IMR-90 (cell line): Measurements from ENCODE around the gene CCNJ. TPM values are rescaled to one million over a fixed set of nuclear protein-coding genes. Genes with fewer than 3 reads are reported as not detected.

Experiments
- ATAC-seq: fragments of 200-7000 bp; cut with Tn5 transposase; 2 replicates; pipeline ENCODE4 v1.9.1; 2020; ENCODE audit warnings: low read depth, mild to moderate bottlenecking, moderate library complexity
- BruUV-seq: library from RNA; stranded (reverse); fragments of 400-500 nt; replicated peaks from 2 replicates; lab custom pipeline; 2021; lab: Mats Ljungman, UMichigan
- CTCF ChIA-PET: fragments of 300-600 bp; formaldehyde crosslinking; extraction: SDS; loops from one replicate; lab custom pipeline; 2021; ENCODE audit warnings: antibody characterized with exemption; lab: Yijun Ruan, JAX
- POLR2A ChIA-PET: fragments of 300-600 bp; sonication (Branson Sonifier 250); formaldehyde crosslinking; loops from one replicate; lab custom pipeline; 2022; ENCODE audit warnings: antibody characterized with exemption; ENCODE audit not compliant: unreplicated experiment; lab: Charles Lee
- DNase-seq: peaks from one replicate; pipeline ENCODE4 v3.0.0; 2013
- H2AFZ ChIP-seq: replicated peaks from 2 replicates; pipeline ENCODE3; 2013; ENCODE audit warnings: low read length, mild to moderate bottlenecking; ENCODE audit not compliant: poor library complexity
- H2AK5ac ChIP-seq: 2 replicates; pipeline ENCODE4 v1.6.1; 2013; ENCODE audit warnings: low read depth, low read length, inconsistent platforms
- H2AK9ac ChIP-seq: replicated peaks from 2 replicates; pipeline ENCODE3; 2013; ENCODE audit warnings: mild to moderate bottlenecking, low read depth, low read length, moderate library complexity; ENCODE audit not compliant: poor library complexity
- H2BK120ac ChIP-seq: 2 replicates; pipeline ENCODE4 v1.6.1; 2013; ENCODE audit warnings: low read depth, low read length, inconsistent platforms
- H2BK15ac ChIP-seq: 3 replicates; pipeline ENCODE4 v1.6.1; 2013; ENCODE audit warnings: low read depth, low read length, inconsistent platforms
- H2BK20ac ChIP-seq: 2 replicates; pipeline ENCODE4 v1.6.1; 2013; ENCODE audit warnings: low read depth, mild to moderate bottlenecking, inconsistent platforms, low read length, moderate library complexity
- H2BK5ac ChIP-seq: 2 replicates; pipeline ENCODE4 v1.6.1; 2013; ENCODE audit warnings: mild to moderate bottlenecking, low read depth, low read length, inconsistent platforms; ENCODE audit not compliant: poor library complexity, severe bottlenecking
- H3K14ac ChIP-seq: replicated peaks from 2 replicates; pipeline ENCODE4 v1.6.1; 2013; ENCODE audit warnings: low read depth, low read length, inconsistent platforms
- H3K18ac ChIP-seq: 2 replicates; pipeline ENCODE4 v1.6.1; 2013; ENCODE audit warnings: low read depth, low read length, control low read depth
- H3K23ac ChIP-seq: 2 replicates; pipeline ENCODE4 v1.6.1; 2013; ENCODE audit warnings: low read depth, low read length, inconsistent platforms
- H3K27ac ChIP-seq: 2 replicates; pipeline ENCODE4 v1.5.1; 2013; ENCODE audit warnings: mild to moderate bottlenecking, control low read depth, low read length; ENCODE audit not compliant: insufficient read depth
- H3K27me3 ChIP-seq: 2 replicates; pipeline ENCODE4 v1.6.1; 2013; ENCODE audit warnings: low read length; ENCODE audit not compliant: control insufficient read depth, insufficient read depth
- H3K36me3 ChIP-seq: 2 replicates; pipeline ENCODE4 v1.6.1; 2013; ENCODE audit warnings: low read length, mixed read lengths; ENCODE audit not compliant: control insufficient read depth, insufficient read depth
- H3K4ac ChIP-seq: 2 replicates; pipeline ENCODE4 v1.6.1; 2013; ENCODE audit warnings: low read depth, low read length, inconsistent platforms
- H3K4me1 ChIP-seq: 2 replicates; pipeline ENCODE4 v1.6.1; 2013; ENCODE audit warnings: low read length, mixed read lengths; ENCODE audit not compliant: control insufficient read depth, insufficient read depth
- H3K4me2 ChIP-seq: 2 replicates; pipeline ENCODE4 v1.6.1; 2013; ENCODE audit warnings: low read depth, mild to moderate bottlenecking, control low read depth, low read length, moderate library complexity
- H3K4me3 ChIP-seq: 2 replicates; pipeline ENCODE4 v1.5.1; 2013; ENCODE audit warnings: low read depth, mild to moderate bottlenecking, control low read depth, low read length, moderate library complexity; ENCODE audit not compliant: insufficient read depth
- H3K56ac ChIP-seq: 2 replicates; pipeline ENCODE4 v1.6.1; 2013; ENCODE audit warnings: low read length, inconsistent platforms; ENCODE audit not compliant: insufficient read depth; ENCODE audit errors: extremely low read depth
- H3K79me1 ChIP-seq, 2 experiments: 2 replicates each; pipeline ENCODE4 v1.6.1; 2013; ENCODE audit warnings: low read length in 2 of 2, inconsistent platforms in 1 of 2, low read depth in 1 of 2
- H3K9ac ChIP-seq: 2 replicates; pipeline ENCODE4 v1.6.1; 2013; ENCODE audit warnings: low read depth, low read length, control low read depth
- H3K9me1 ChIP-seq: 2 replicates; pipeline ENCODE4 v1.6.1; 2013; ENCODE audit warnings: low read length, inconsistent platforms; ENCODE audit not compliant: insufficient read depth
- H3K9me3 ChIP-seq: 2 replicates; pipeline ENCODE4 v1.6.1; 2013; ENCODE audit warnings: low read length; ENCODE audit not compliant: control insufficient read depth, insufficient read depth
- H4K20me1 ChIP-seq: 2 replicates; pipeline ENCODE4 v1.6.1; 2013; ENCODE audit warnings: low read length, inconsistent platforms; ENCODE audit not compliant: insufficient read depth
- H4K5ac ChIP-seq: 2 replicates; pipeline ENCODE4 v1.6.1; 2013; ENCODE audit warnings: mild to moderate bottlenecking, low read depth, low read length, control low read depth
- H4K8ac ChIP-seq, 2 experiments: 2 replicates each; pipeline ENCODE4 v1.6.1; 2013; ENCODE audit warnings: low read depth in 2 of 2, low read length in 2 of 2, control low read depth in 1 of 2, inconsistent platforms in 1 of 2
- H4K91ac ChIP-seq: 2 replicates; pipeline ENCODE4 v1.6.1; 2013; ENCODE audit warnings: low read depth, low read length, inconsistent platforms; ENCODE audit not compliant: insufficient read depth
- CEBPB ChIP-seq: IDR thresholded peaks from 2 replicates; pipeline ENCODE4 v1.6.1; 2012; ENCODE audit warnings: low read depth, low read length, improper control_type of control experiment
- ELK1 ChIP-seq: fragments of 150-350 bp; IDR thresholded peaks from 2 replicates; pipeline ENCODE4 v1.6.1; 2016; ENCODE audit warnings: low read depth, mild to moderate bottlenecking, low read length, moderate library complexity, borderline replicate concordance
- MAFK ChIP-seq: IDR thresholded peaks from 2 replicates; pipeline ENCODE4 v1.6.1; 2012; ENCODE audit warnings: low read depth, low read length, improper control_type of control experiment
- NFE2L2 ChIP-seq: fragments of 150-350 bp; IDR thresholded peaks from 2 replicates; pipeline ENCODE4 v1.6.1; 2016; ENCODE audit warnings: low read depth, mild to moderate bottlenecking, low read length
- POLR2A ChIP-seq: IDR thresholded peaks from 2 replicates; pipeline ENCODE4 v1.6.1; 2012; ENCODE audit warnings: mild to moderate bottlenecking, low read depth, low read length
- USF2 ChIP-seq: fragments of 150-350 bp; IDR thresholded peaks from 2 replicates; pipeline ENCODE4 v1.6.1; 2017; ENCODE audit warnings: mild to moderate bottlenecking, antibody characterized with exemption, low read length, low read depth
- WGBS, 2 experiments: methylation state at CpG; one replicate each; pipeline versions ENCODE4 v1.1.5 to v1.1.7; 2013; ENCODE audit warnings: missing lambda C conversion rate in 2 of 2; ENCODE audit not compliant: insufficient read length in 1 of 2; ENCODE audit errors: extremely low coverage in 2 of 2; 5-methylcytosine and 5-hydroxymethylcytosine counted together
- dilution Hi-C: fragments of 300-500 bp; cut with HindIII; formaldehyde crosslinking; loops from one replicate; pipeline ENCODE4 v1.14.3; 2018; ENCODE audit warnings: low sequenced_read_pairs; ENCODE audit not compliant: unreplicated experiment
- in situ Hi-C: fragments of 300-500 bp; cut with MboI; formaldehyde crosslinking; loops from 3 replicates; pipeline ENCODE4 v1.14.3; 2019; ENCODE audit warnings: low sequenced_read_pairs, inconsistent platforms, mixed read lengths
- intact Hi-C: fragments of 100-400 bp; cut with micrococcal nuclease; formaldehyde crosslinking; loops from 2 replicates; pipeline ENCODE4 v1.10.0; 2022
- polyA plus RNA-seq, 3 experiments: library from polyadenylated mRNA; depleted of rRNA; stranded (reverse); fragments of >200 nt; gene quantifications; 2 replicates each; pipeline ENCODE4 v1.2.3, GENCODE V29; 2012; ENCODE audit warnings: low replicate concordance in 1 of 3
- total RNA-seq: library from RNA; depleted of rRNA; stranded (reverse); fragments of >200 nt; gene quantifications from 2 replicates; pipeline ENCODE4 v1.2.3, GENCODE V29; 2012

CCNJ gene
- total and polyA plus RNA-seq, 2 of the 4 experiments (the other 2 are of a cell fraction): 5.4 to 10.0 TPM

GRCh38 chr10:96072674-96073073 lies 29.3 kb downstream of the CCNJ start:
- no peak overlapping the region for H4K91ac ChIP-seq
- H2BK5ac ChIP-seq: no peak overlapping the region
- H2AFZ ChIP-seq: no peak overlapping the region
- no peak overlapping the region for H3K4ac ChIP-seq
- H3K4me2 ChIP-seq: no peak overlapping the region
- no peaks in the 10 kb centered on the region for H3K79me1 ChIP-seq
- no peak for TF ChIP-seq NFE2L2
- TF ChIP-seq MAFK: no peak
- TF ChIP-seq ELK1: no peak
- no peak for TF ChIP-seq USF2
- no peak for TF ChIP-seq POLR2A
- no peak for TF ChIP-seq CEBPB
- H4K20me1 ChIP-seq: no peaks in the 10 kb centered on the region
- WGBS, 2 experiments: no CpG with 5 or more reads among the region's 2 CpGs
- no peak overlapping the region for H2BK20ac ChIP-seq
- H3K23ac ChIP-seq: no peak overlapping the region
- no peak overlapping the region for H4K5ac ChIP-seq
- H2AK5ac ChIP-seq: no peak overlapping the region
- H2BK120ac ChIP-seq: no peak overlapping the region
- intact Hi-C loops (no loop called here), dilution Hi-C loops (no loop called here), in situ Hi-C loops (no loop called here)
- H4K8ac ChIP-seq: no peak overlapping the region
- no peaks in the 10 kb centered on the region for H3K36me3 ChIP-seq
- H3K14ac ChIP-seq: no peak overlapping the region
- no peaks in the 10 kb centered on the region for H3K9me1 ChIP-seq
- DNase-seq (peak; percentile 16), ATAC-seq (no peak)
- no peaks in the 10 kb centered on the region for H3K27me3 ChIP-seq
- no peak overlapping the region for H3K4me3 ChIP-seq
- H3K9ac ChIP-seq: no peak overlapping the region
- no peak overlapping the region for H2BK15ac ChIP-seq
- no TSS peak for BruUV-seq
- no peak overlapping the region for H2AK9ac ChIP-seq
- no peak overlapping the region for H3K56ac ChIP-seq
- ChIA-PET CTCF (no interaction called here), POLR2A (no interaction called here)
- H3K18ac ChIP-seq: no peak overlapping the region
- no peak overlapping the region for H3K27ac ChIP-seq
- H3K4me1 ChIP-seq: no peaks in the 10 kb centered on the region
- H3K9me3 ChIP-seq: no peaks in the 10 kb centered on the region
